Calu3 (cell line): ENCODE results near the gene FAM149A. TPM values are rescaled to one million over a fixed set of nuclear protein-coding genes. Genes with fewer than 3 reads are reported as not detected.

Experiments used
- BruUV-seq: library from RNA; stranded (reverse); fragments of 400-500 nt; replicated peaks from 2 replicates; lab custom pipeline; 2021; lab: Mats Ljungman, UMichigan
- CTCF ChIA-PET: fragments of 300-600 bp; sonication (Branson Sonifier 250); formaldehyde crosslinking; loops from one replicate; lab custom pipeline; 2022; ENCODE audit warnings: antibody characterized with exemption; lab: Charles Lee
- DNase-seq: peaks from one replicate; pipeline ENCODE4 v3.0.0; 2022
- H3K27ac Mint-ChIP-seq: one replicate; pipeline ENCODE4 v1.8.0; 2022; ENCODE audit warnings: mixed read lengths; ENCODE audit not compliant: unreplicated experiment
- H3K27me3 Mint-ChIP-seq: one replicate; pipeline ENCODE4 v1.8.0; 2022; ENCODE audit warnings: mixed read lengths; ENCODE audit not compliant: unreplicated experiment
- H3K36me3 Mint-ChIP-seq: one replicate; pipeline ENCODE4 v1.8.0; 2022; ENCODE audit warnings: mild to moderate bottlenecking, moderate library complexity, mixed read lengths; ENCODE audit not compliant: insufficient read depth, unreplicated experiment
- H3K4me1 Mint-ChIP-seq: one replicate; pipeline ENCODE4 v1.8.0; 2022; ENCODE audit warnings: mild to moderate bottlenecking, low read depth, mixed read lengths; ENCODE audit not compliant: unreplicated experiment
- H3K4me3 Mint-ChIP-seq: one replicate; pipeline ENCODE4 v1.8.0; 2022; ENCODE audit warnings: mild to moderate bottlenecking, low read depth, moderate library complexity, mixed read lengths; ENCODE audit not compliant: unreplicated experiment
- H3K9me3 Mint-ChIP-seq: one replicate; pipeline ENCODE4 v1.8.0; 2022; ENCODE audit warnings: low read depth, mixed read lengths; ENCODE audit not compliant: unreplicated experiment
- intact Hi-C: fragments of 100-400 bp; cut with micrococcal nuclease; formaldehyde crosslinking; loops from one replicate; pipeline ENCODE4 v1.10.0; 2022; ENCODE audit not compliant: unreplicated experiment
- total RNA-seq: library from RNA; stranded (reverse); gene quantifications from 2 replicates; pipeline ENCODE4 v1.2.3, GENCODE V29; 2022
- TF ChIP-seq, protein P1 (sequence below): fragments of 200-600 bp; IDR thresholded peaks from one replicate; pipeline ENCODE4 v1.8.0; 2022; ENCODE audit warnings: antibody characterized with exemption; ENCODE audit not compliant: unreplicated experiment

FAM149A gene
- total RNA-seq, 1 experiment from 2014 or later, result 45.5 TPM

GRCh38 chr4:186193851-186194250 lies 89.3 kb downstream of the FAM149A start:
- no TSS peak for BruUV-seq
- CTCF ChIA-PET, result no interaction called here

GRCh38 chr4:186196063-186196462 lies 91.6 kb downstream of the FAM149A start:
- H3K27me3 Mint-ChIP-seq, result no peaks in the 10 kb centered on the region
- H3K27ac Mint-ChIP-seq, result no peak overlapping the region
- intact Hi-C loops, result no loop called here
- no peak overlapping the region for H3K4me3 Mint-ChIP-seq
- no peaks in the 10 kb centered on the region for H3K9me3 Mint-ChIP-seq
- DNase-seq, result no peak
- H3K36me3 Mint-ChIP-seq, result peaks cover 22% of the 10 kb centered on the region
- CTCF ChIA-PET, result no interaction called here
- no TSS peak for BruUV-seq
- H3K4me1 Mint-ChIP-seq, result no peaks in the 10 kb centered on the region
- TF ChIP-seq, protein P1, sequence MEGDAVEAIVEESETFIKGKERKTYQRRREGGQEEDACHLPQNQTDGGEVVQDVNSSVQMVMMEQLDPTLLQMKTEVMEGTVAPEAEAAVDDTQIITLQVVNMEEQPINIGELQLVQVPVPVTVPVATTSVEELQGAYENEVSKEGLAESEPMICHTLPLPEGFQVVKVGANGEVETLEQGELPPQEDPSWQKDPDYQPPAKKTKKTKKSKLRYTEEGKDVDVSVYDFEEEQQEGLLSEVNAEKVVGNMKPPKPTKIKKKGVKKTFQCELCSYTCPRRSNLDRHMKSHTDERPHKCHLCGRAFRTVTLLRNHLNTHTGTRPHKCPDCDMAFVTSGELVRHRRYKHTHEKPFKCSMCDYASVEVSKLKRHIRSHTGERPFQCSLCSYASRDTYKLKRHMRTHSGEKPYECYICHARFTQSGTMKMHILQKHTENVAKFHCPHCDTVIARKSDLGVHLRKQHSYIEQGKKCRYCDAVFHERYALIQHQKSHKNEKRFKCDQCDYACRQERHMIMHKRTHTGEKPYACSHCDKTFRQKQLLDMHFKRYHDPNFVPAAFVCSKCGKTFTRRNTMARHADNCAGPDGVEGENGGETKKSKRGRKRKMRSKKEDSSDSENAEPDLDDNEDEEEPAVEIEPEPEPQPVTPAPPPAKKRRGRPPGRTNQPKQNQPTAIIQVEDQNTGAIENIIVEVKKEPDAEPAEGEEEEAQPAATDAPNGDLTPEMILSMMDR, result no peak

More at GRCh38 chr4:186193851-186194250, 89.3 kb downstream of the FAM149A start:
- DNase-seq, result no peak
- Mint-ChIP-seq H3K4me1 (peaks cover 15% of the 10 kb centered on the region), H3K4me3 (no peak overlapping the region), H3K9me3 (no peaks in the 10 kb centered on the region), H3K27me3 (no peaks in the 10 kb centered on the region), H3K27ac (no peak overlapping the region), H3K36me3 (peaks cover 31% of the 10 kb centered on the region)
- intact Hi-C loops, result loop anchor here (5.0 kb wide), 1 partner anchor 47 kb away; no protein-coding TSS in a partner anchor
- TF ChIP-seq, protein P1, result no peak

DNA sequence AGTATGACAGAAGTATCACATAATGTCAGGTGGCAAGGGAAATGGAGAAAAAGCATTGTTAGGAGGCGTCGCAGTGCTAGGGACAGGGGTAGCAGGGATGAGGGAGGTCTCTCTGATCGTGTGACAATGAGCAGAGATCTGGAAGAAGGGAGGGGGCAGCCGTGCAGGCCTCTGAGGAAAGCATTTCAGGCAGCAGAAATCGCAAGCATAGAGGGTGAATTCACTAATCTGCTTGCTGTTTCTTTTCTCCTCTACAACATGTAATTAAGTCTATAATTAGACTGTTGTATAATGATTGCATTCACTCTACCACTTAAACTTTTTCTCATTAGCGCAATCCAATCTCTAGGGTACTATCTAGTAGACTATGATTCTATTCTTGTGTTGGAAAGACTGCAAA lies 96.0 kb downstream of the FAM149A start:
- BruUV-seq, result no TSS peak
- H3K9me3 Mint-ChIP-seq, result no peaks in the 10 kb centered on the region
- H3K4me3 Mint-ChIP-seq, result no peak overlapping the region
- no peak overlapping the region for H3K27ac Mint-ChIP-seq
- intact Hi-C loops, result loop anchor here (5.0 to 10.0 kb wide), 2 partner anchors 64 to 133 kb away; partner anchors contain the start of genes F11 and TLR3
- no peaks in the 10 kb centered on the region for H3K27me3 Mint-ChIP-seq
- H3K36me3 Mint-ChIP-seq, result peaks cover 12% of the 10 kb centered on the region
- H3K4me1 Mint-ChIP-seq, result peaks cover 7% of the 10 kb centered on the region
- CTCF ChIA-PET, result no interaction called here
- TF ChIP-seq, protein P1, result no peak
- no peak for DNase-seq

DNA sequence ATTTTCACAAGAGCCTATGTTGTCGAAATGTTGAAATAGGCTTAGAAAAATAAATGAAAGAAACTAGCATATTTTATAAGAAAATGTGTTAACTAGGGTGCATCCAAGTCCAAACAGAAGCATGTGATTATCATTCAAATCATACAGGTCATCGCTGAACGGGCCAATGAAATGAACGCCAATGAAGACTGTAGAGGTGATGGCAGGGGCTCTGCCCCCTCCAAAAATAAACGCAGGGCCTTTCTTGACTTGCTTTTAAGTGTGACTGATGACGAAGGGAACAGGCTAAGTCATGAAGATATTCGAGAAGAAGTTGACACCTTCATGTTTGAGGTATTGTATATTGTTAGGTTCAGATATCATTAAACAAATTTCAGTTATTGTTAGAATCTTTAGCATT lies 96.5 kb downstream of the FAM149A start:
- peaks cover 12% of the 10 kb centered on the region for H3K36me3 Mint-ChIP-seq
- TF ChIP-seq, protein P1, result no peak
- intact Hi-C loops, result loop anchor here (5.0 to 10.0 kb wide), 2 partner anchors 64 to 134 kb away; partner anchors contain the start of genes F11 and TLR3
- H3K9me3 Mint-ChIP-seq, result no peaks in the 10 kb centered on the region
- no peak overlapping the region for H3K4me3 Mint-ChIP-seq
- DNase-seq, result no peak
- no peaks in the 10 kb centered on the region for H3K27me3 Mint-ChIP-seq
- H3K4me1 Mint-ChIP-seq, result peaks cover 7% of the 10 kb centered on the region
- H3K27ac Mint-ChIP-seq, result no peak overlapping the region
- BruUV-seq, result no TSS peak
- CTCF ChIA-PET, result no interaction called here
